Mammary epithelial cell (primary cell): ENCODE measurements around the gene SNTG2.

Experiments
- CTCF ChIP-seq, 2 donors: IDR thresholded peaks in 1 of 2; conservative IDR thresholded peaks in 1 of 2; 2 replicates each; pipeline ENCODE4 v1.5.1; 2011 to 2012; ENCODE audit warnings: inconsistent platforms in 2 of 2, low read length in 2 of 2, mild to moderate bottlenecking in 2 of 2, control low read depth in 1 of 2, low read depth in 1 of 2; ENCODE audit not compliant: insufficient read depth in 1 of 2; ENCODE audit errors: extremely low read depth in 1 of 2
- EZH2 ChIP-seq: IDR thresholded peaks from 2 replicates; pipeline ENCODE4 v1.6.1; 2012; ENCODE audit warnings: low read length, inconsistent platforms, borderline replicate concordance

- TF ChIP-seq CTCF (conservative IDR thresholded peaks at IDR 0.05 in 1 of 2, IDR thresholded peaks at IDR 0.05 in 1 of 2; ENCODE audit: extremely low read depth in 1 of 2, insufficient read depth in 1 of 2, low read depth in 1 of 2, low read length in 2 of 2) (no peak), EZH2 (no peak)
Measured at GRCh38 chr2:1402064-1402463, 451.4 kb downstream of the SNTG2 start.
